ENCODE results near the gene STAB2.

STAB2 gene

DNA sequence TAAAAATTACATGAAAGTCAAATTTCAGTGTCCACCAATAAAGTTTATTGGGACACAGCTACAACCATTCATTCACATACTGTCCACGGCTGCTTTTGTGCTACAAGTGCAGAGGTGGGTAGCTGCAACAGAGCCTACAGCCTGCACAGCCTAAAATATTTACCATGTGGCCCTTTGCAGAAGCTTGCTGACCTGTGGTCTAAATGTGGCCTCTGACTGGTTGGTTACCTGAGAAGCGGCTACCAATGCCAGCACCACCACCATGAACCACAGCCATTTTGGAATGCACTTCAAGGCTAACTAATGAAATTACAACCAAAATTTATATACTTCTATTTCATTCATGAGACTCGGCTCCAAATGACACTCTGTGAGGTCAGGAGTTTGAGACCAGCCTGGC, 195.3 kb downstream of the STAB2 start:
- no peak overlapping the region for H3K4me2 ChIP-seq (ENCODE audit: low read length)
- no peak overlapping the region for H3K9ac ChIP-seq (ENCODE audit: low read length)
- H3K27me3 ChIP-seq (ENCODE audit: low read depth, low read length) = no peaks in the 10 kb centered on the region
- TF ChIP-seq, protein P1, sequence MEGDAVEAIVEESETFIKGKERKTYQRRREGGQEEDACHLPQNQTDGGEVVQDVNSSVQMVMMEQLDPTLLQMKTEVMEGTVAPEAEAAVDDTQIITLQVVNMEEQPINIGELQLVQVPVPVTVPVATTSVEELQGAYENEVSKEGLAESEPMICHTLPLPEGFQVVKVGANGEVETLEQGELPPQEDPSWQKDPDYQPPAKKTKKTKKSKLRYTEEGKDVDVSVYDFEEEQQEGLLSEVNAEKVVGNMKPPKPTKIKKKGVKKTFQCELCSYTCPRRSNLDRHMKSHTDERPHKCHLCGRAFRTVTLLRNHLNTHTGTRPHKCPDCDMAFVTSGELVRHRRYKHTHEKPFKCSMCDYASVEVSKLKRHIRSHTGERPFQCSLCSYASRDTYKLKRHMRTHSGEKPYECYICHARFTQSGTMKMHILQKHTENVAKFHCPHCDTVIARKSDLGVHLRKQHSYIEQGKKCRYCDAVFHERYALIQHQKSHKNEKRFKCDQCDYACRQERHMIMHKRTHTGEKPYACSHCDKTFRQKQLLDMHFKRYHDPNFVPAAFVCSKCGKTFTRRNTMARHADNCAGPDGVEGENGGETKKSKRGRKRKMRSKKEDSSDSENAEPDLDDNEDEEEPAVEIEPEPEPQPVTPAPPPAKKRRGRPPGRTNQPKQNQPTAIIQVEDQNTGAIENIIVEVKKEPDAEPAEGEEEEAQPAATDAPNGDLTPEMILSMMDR (IDR thresholded peaks at IDR 0.05; ENCODE audit: low read depth, low read length) = no peak
- no peak for TF ChIP-seq EZH2phosphoT487 (IDR thresholded peaks at IDR 0.05; ENCODE audit: low read depth)
- H3K36me3 ChIP-seq (replicated peaks; ENCODE audit: low read depth, low read length) = peaks cover 14% of the 10 kb centered on the region
- H4K20me1 ChIP-seq (ENCODE audit: insufficient read depth, low read length) = no peaks in the 10 kb centered on the region
- no peaks in the 10 kb centered on the region for H3K4me1 ChIP-seq (ENCODE audit: low read length)
- no peak overlapping the region for H2AFZ ChIP-seq (ENCODE audit: low read depth, low read length)
- no peak overlapping the region for H3K4me3 ChIP-seq (ENCODE audit: low read length)
- H3K79me2 ChIP-seq (ENCODE audit: low read length) = no peaks in the 10 kb centered on the region
- no peak overlapping the region for H3K27ac ChIP-seq (ENCODE audit: low read length)
- H3K9me3 ChIP-seq (ENCODE audit: insufficient read depth, low read length) = no peaks in the 10 kb centered on the region

DNA sequence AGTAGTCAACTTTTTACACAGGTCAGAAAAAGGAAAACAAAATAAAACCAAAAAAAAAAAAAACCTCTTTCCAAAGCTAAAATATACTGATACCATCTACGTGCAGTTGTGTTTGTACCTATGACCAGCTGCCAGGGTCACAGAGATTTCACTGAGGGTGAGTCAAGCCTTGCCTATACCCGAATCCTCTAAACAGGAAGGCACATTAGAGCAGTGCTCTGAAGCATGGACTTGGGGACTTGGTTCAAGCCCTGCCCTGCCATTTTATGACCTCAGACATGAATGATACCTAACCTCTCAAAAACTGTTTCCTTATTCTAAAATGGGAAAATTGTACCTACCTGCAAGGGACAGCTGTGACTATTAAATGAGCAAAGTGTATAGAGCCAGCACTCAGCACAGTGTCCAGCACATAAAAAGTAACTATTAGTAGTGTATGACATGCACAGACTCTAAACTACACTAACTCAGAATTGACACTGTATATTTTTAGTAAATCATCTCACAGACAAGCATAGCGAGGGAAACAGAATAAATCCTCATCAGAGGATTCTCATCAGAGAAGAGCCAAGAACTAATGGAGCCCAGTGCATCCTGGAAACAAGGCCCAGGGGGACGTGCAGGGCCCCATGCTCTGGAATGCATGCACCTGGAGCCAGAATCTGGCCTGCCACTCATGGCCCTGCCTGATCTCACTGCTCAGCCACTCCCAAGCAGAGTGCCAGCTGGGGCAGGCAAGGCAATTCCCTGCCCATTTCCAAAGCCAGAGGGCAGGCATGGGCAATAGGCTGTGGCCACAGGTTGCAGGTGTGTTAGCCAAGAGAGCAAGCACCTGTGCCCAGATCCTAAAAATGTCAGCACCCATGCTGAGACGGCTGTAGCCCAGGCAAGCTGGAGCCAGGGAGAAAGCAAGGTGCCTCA, 196.9 kb downstream of the STAB2 start:
- H3K9ac ChIP-seq (ENCODE audit: low read length) = no peak overlapping the region
- no peaks in the 10 kb centered on the region for H3K9me3 ChIP-seq (ENCODE audit: insufficient read depth, low read length)
- H3K4me2 ChIP-seq (ENCODE audit: low read length) = no peak overlapping the region
- H3K27me3 ChIP-seq (ENCODE audit: low read depth, low read length) = no peaks in the 10 kb centered on the region
- no peak overlapping the region for H3K27ac ChIP-seq (ENCODE audit: low read length)
- H3K4me1 ChIP-seq (ENCODE audit: low read length) = no peaks in the 10 kb centered on the region
- no peaks in the 10 kb centered on the region for H4K20me1 ChIP-seq (ENCODE audit: insufficient read depth, low read length)
- H3K36me3 ChIP-seq (replicated peaks; ENCODE audit: low read depth, low read length) = peaks cover 17% of the 10 kb centered on the region
- H2AFZ ChIP-seq (ENCODE audit: low read depth, low read length) = no peak overlapping the region
- H3K79me2 ChIP-seq (ENCODE audit: low read length) = no peaks in the 10 kb centered on the region
- no peak overlapping the region for H3K4me3 ChIP-seq (ENCODE audit: low read length)
- no peak for TF ChIP-seq EZH2phosphoT487 (IDR thresholded peaks at IDR 0.05; ENCODE audit: low read depth)
- TF ChIP-seq, protein P1 (IDR thresholded peaks at IDR 0.05; ENCODE audit: low read depth, low read length) = no peak

DNA sequence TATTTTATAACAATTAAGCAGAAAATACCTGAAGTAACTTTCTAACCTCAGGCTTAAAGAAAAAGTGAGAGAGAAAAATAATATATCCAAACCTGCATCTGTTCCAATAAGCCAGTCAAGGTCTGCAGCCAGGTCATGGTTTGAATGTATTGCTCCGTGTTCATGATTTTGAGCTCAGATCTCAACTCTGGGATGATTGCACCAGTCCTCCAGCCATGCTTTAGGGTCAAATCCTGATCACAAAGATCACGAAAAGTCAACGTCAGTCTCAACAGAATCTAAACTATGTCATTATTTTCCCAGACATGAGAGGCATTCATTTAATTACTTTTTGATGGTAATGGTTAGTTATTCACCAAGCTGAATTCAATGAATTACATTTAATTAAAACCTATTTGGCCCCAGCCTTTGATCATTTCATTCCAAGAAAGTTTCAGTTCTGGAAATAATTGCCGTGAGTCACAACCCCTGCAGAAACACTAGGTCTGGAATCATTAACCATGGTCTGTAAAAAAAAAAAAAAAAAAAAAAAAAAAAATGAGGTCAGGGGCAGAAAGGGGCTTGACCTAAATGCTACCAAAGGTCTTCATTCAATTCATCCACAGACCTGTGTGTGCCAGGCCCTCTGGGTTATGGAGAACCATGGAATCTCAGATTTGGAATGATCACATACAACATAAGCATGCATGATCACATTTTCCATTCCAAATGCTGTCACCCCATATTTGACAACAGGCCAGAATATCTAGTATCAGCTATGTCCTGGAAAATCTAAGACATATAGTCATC, 198.4 kb downstream of the STAB2 start:
- H3K27me3 ChIP-seq (ENCODE audit: low read depth, low read length) = no peaks in the 10 kb centered on the region
- peaks cover 11% of the 10 kb centered on the region for H3K36me3 ChIP-seq (replicated peaks; ENCODE audit: low read depth, low read length)
- no peak overlapping the region for H2AFZ ChIP-seq (ENCODE audit: low read depth, low read length)
- no peak overlapping the region for H3K9ac ChIP-seq (ENCODE audit: low read length)
- no peaks in the 10 kb centered on the region for H3K9me3 ChIP-seq (ENCODE audit: insufficient read depth, low read length)
- no peak overlapping the region for H3K4me2 ChIP-seq (ENCODE audit: low read length)
- no peak overlapping the region for H3K4me3 ChIP-seq (ENCODE audit: low read length)
- TF ChIP-seq EZH2phosphoT487 (IDR thresholded peaks at IDR 0.05; ENCODE audit: low read depth) = no peak
- TF ChIP-seq, protein P1 (IDR thresholded peaks at IDR 0.05; ENCODE audit: low read depth, low read length) = no peak
- H3K27ac ChIP-seq (ENCODE audit: low read length) = no peak overlapping the region
- H4K20me1 ChIP-seq (ENCODE audit: insufficient read depth, low read length) = no peaks in the 10 kb centered on the region
- H3K4me1 ChIP-seq (ENCODE audit: low read length) = no peaks in the 10 kb centered on the region
- no peaks in the 10 kb centered on the region for H3K79me2 ChIP-seq (ENCODE audit: low read length)

DNA sequence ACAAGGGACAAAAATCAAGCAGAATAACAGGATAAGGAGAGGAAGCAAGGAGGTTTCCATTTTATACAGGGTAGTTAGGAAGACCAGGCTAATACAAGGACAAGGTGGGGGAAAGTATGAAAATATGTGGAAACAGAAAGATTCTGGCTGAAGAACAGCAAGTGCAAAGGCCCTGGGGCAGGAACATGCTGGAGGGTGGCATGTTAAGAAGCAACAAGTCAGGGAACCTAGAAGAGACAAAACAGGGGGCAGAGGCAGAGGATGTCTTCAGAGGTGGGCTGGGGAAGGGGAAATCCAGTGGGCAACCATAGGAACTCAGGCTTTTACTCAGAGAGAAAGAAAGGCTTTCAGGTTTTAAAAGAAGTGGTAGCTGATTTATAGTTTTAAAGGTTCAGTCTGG, 199.1 kb downstream of the STAB2 start:
- Histone ChIP-seq H3K27me3 (ENCODE audit: low read depth, low read length) (no peaks in the 10 kb centered on the region), H3K27ac (ENCODE audit: low read length) (no peak overlapping the region), H3K36me3 (replicated peaks; ENCODE audit: low read depth, low read length) (peaks cover 11% of the 10 kb centered on the region)

More for the DNA sequence above, 199.1 kb downstream of the STAB2 start:
- Histone ChIP-seq H3K4me1 (ENCODE audit: low read length) (no peaks in the 10 kb centered on the region), H3K79me2 (ENCODE audit: low read length) (no peaks in the 10 kb centered on the region), H3K4me3 (ENCODE audit: low read length) (no peak overlapping the region), H3K9me3 (ENCODE audit: insufficient read depth, low read length) (no peaks in the 10 kb centered on the region), H4K20me1 (ENCODE audit: insufficient read depth, low read length) (no peaks in the 10 kb centered on the region), H3K4me2 (ENCODE audit: low read length) (no peak overlapping the region), H2AFZ (ENCODE audit: low read depth, low read length) (no peak overlapping the region), H3K9ac (ENCODE audit: low read length) (no peak overlapping the region)
- no peak for TF ChIP-seq EZH2phosphoT487 (IDR thresholded peaks at IDR 0.05; ENCODE audit: low read depth)
- TF ChIP-seq, protein P1 (IDR thresholded peaks at IDR 0.05; ENCODE audit: low read depth, low read length) = no peak
